SK-N-MC (cell line): ENCODE data around the gene DACT1.

ENCODE experiments used
- EZH2 ChIP-seq: fragments of 200-600 bp; sonication (generic); IDR thresholded peaks from one replicate; pipeline ENCODE4 v1.6.1; 2017; ENCODE audit warnings: antibody characterized with exemption
- POLR2AphosphoS5 ChIP-seq: IDR thresholded peaks from 2 replicates; pipeline ENCODE4 v1.6.1; 2012; ENCODE audit warnings: mild to moderate bottlenecking, low read depth, low read length, borderline replicate concordance

DNA sequence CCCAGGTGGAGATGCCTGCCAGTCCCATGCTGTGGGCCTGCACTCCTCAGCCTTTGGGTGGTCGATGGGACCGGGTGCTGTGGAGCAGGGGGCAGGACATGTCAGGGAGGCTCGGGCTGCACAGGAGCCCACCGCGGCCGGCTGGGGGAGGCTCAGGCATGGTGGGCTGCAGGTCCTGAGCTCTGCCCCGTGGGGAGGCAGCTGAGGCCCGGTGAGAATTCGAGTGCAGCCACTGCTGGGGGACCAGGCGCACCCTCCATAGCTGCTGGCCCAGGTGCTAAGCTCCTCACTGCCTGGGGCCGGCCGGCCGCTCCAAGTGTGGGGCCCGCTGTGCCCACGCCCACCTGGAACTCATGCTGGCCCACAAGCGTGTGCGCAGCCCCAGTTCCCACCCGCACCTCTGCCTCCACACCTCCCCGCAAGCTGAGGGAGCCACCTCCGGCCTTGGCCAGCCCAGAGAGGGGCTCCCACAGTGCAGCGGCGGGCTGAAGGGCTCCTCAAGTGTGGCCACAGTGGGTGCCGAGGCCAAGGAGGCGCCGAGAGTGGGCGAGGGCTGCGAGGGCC is 49.6 kb downstream of the DACT1 start:
- TF ChIP-seq POLR2AphosphoS5 (no peak), EZH2 (no peak)
